ENCODE data around the gene MAST4. TPM values are rescaled to one million over a fixed set of nuclear protein-coding genes. Genes with fewer than 3 reads are reported as not detected.

The MAST4 gene
- total and polyA plus RNA-seq, 2 of the 13 experiments (the other 11 are each of a cell fraction or from before 2014, with no cell fraction given) = 3.4 to 3.7 TPM

- intact Hi-C loops (cut with micrococcal nuclease; ENCODE audit: unreplicated experiment) (loop anchor here (1.0 to 5.0 kb wide), 4 partner anchors 47 to 108 kb away; no protein-coding TSS in a partner anchor), in situ Hi-C loops (cut with HindIII; ENCODE audit: extremely low pct_ligation_motif_present, low pct_unique_long_range_greater_than_20kb) (no loop called here)
- Histone ChIP-seq H3K4me3 (replicated peaks in 1 of 3; ENCODE audit: insufficient read depth in 1 of 3, low read depth in 2 of 3, low read length in 3 of 3) (peak overlapping the region; percentile 34 to 60 (median 58)), H3K4me2 (ENCODE audit: low read depth, low read length) (peak overlapping the region; percentile 71), H3K27ac (ENCODE audit: extremely low read length, insufficient read depth, low read length) (peak overlapping the region; percentile 91), H3K9me3 (ENCODE audit: low read length) (no peaks in the 10 kb centered on the region), H3K36me3 (replicated peaks in 1 of 2; ENCODE audit: control insufficient read depth in 1 of 2, insufficient read depth in 2 of 2, low read length in 2 of 2) (peaks cover 1 to 5% of the 10 kb centered on the region in 2 experiments; a peak in 2 of 5 replicates), H2AFZ (ENCODE audit: low read length) (no peak overlapping the region), H3K79me2 (ENCODE audit: insufficient read depth, low read length) (peaks cover 15% of the 10 kb centered on the region), H3K9ac (ENCODE audit: insufficient read depth, low read depth, low read length) (peak overlapping the region; percentile 68), H4K20me1 (ENCODE audit: insufficient read depth, low read length) (no peaks in the 10 kb centered on the region), H3K4me1 (ENCODE audit: insufficient read depth, low read length) (peaks cover 59% of the 10 kb centered on the region), H3K27me3 (ENCODE audit: control insufficient read depth in 1 of 2, insufficient read depth in 2 of 2, low read length in 2 of 2) (no peaks in the 10 kb centered on the region)
- DNase-seq (ENCODE audit: low spot score) (peak; percentile 93), FAIRE-seq (peak; percentile 72), ATAC-seq (peak; percentile 98)
- CTCF ChIA-PET (ENCODE audit: low intra/inter-chr PET ratio, low total read pairs) = no interaction called here
- BruUV-seq (replicated peaks) = TSS peak; percentile 62
- POLR2A ChIA-PET = interaction anchor here (0.7 to 2.5 kb wide), 7 partner anchors 10 to 108 kb away, joined by 3 to 30 read pairs (median 6); no protein-coding TSS in a partner anchor
- 7% methylated on average over 8 of the region's 8 CpGs for WGBS (ENCODE audit: low lambda C conversion rate)
- TF ChIP-seq RBAK (CRISPR knock-in tag; IDR thresholded peaks at IDR 0.05) = no peak
- TF ChIP-seq ELF3 (CRISPR knock-in tag; IDR thresholded peaks at IDR 0.05) = peak; percentile 83
- TF ChIP-seq HMG20A (CRISPR knock-in tag; IDR thresholded peaks at IDR 0.05; ENCODE audit: borderline replicate concordance) = peak; percentile 79
- peak; percentile 35; the same call in 1 of the 2 replicates for TF ChIP-seq KDM3A (CRISPR knock-in tag; IDR thresholded peaks at IDR 0.05; ENCODE audit: low read depth)
- TF ChIP-seq AHDC1 (CRISPR knock-in tag; IDR thresholded peaks at IDR 0.05; ENCODE audit: borderline replicate concordance) = peak; percentile 15; the same call in 1 of the 2 replicates
- TF ChIP-seq, protein P1, sequence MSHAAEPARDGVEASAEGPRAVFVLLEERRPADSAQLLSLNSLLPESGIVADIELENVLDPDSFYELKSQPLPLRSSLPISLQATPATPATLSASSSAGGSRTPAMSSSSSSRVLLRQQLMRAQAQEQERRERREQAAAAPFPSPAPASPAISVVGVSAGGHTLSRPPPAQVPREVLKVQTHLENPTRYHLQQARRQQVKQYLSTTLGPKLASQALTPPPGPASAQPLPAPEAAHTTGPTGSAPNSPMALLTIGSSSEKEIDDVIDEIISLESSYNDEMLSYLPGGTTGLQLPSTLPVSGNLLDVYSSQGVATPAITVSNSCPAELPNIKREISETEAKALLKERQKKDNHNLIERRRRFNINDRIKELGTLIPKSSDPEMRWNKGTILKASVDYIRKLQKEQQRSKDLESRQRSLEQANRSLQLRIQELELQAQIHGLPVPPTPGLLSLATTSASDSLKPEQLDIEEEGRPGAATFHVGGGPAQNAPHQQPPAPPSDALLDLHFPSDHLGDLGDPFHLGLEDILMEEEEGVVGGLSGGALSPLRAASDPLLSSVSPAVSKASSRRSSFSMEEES (CRISPR knock-in tag; IDR thresholded peaks at IDR 0.05) = peak; percentile 80
- TF ChIP-seq NR2F6 (IDR thresholded peaks at IDR 0.05) = peak; percentile 82
- TF ChIP-seq NR2F6 (CRISPR knock-in tag; IDR thresholded peaks at IDR 0.05) = peak; percentile 84
- TF ChIP-seq ZFY (CRISPR knock-in tag; IDR thresholded peaks at IDR 0.05) = 0 out of 2 replicates have a peak, but pooled peaks have one; percentile 12
- TF ChIP-seq TAF1 (CRISPR knock-in tag; IDR thresholded peaks at IDR 0.05) = no peak; the same call in 1 of the 2 replicates
- TF ChIP-seq CREM (IDR thresholded peaks at IDR 0.05) = peak; percentile 53; the same call in 1 of the 2 replicates
- no peak for TF ChIP-seq CREM (CRISPR knock-in tag; IDR thresholded peaks at IDR 0.05)
- no peak for TF ChIP-seq ZSCAN20 (CRISPR knock-in tag; IDR thresholded peaks at IDR 0.05; ENCODE audit: borderline replicate concordance)
- TF ChIP-seq SRSF1 (optimal IDR thresholded peaks at IDR 0.05; ENCODE audit: low read depth, low read length) = no peak
- TF ChIP-seq FOXO1 (CRISPR knock-in tag; IDR thresholded peaks at IDR 0.05) = peak; percentile 28; the same call in 1 of the 2 replicates
- peak; percentile 54; the same call in 1 of the 2 replicates for TF ChIP-seq ZMYM4 (CRISPR knock-in tag; IDR thresholded peaks at IDR 0.05)
- TF ChIP-seq, protein P2, sequence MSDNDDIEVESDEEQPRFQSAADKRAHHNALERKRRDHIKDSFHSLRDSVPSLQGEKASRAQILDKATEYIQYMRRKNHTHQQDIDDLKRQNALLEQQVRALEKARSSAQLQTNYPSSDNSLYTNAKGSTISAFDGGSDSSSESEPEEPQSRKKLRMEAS (IDR thresholded peaks at IDR 0.05) = peak; percentile 55; the same call in 1 of the 2 replicates
- TF ChIP-seq, protein P3, sequence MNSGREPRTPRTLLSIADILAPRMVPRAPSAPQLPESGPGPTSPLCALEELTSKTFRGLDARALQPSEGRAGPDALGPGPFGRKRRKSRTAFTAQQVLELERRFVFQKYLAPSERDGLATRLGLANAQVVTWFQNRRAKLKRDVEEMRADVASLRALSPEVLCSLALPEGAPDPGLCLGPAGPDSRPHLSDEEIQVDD (CRISPR knock-in tag; IDR thresholded peaks at IDR 0.05; ENCODE audit: borderline replicate concordance) = no peak
Observed at GRCh38 chr5:67095346-67096171, 499.4 kb downstream of the MAST4 start.

Data from HepG2 (cell line).